ENCODE results near the gene GPR17. TPM values are rescaled to one million over a fixed set of nuclear protein-coding genes. Genes with fewer than 3 reads are reported as not detected.
A peak's percentile ranks its signal among the peaks of the same experiment; 100 is the strongest.

Gene GPR17
- total RNA-seq, 1 experiment from 2014 or later, result not detected

DNA sequence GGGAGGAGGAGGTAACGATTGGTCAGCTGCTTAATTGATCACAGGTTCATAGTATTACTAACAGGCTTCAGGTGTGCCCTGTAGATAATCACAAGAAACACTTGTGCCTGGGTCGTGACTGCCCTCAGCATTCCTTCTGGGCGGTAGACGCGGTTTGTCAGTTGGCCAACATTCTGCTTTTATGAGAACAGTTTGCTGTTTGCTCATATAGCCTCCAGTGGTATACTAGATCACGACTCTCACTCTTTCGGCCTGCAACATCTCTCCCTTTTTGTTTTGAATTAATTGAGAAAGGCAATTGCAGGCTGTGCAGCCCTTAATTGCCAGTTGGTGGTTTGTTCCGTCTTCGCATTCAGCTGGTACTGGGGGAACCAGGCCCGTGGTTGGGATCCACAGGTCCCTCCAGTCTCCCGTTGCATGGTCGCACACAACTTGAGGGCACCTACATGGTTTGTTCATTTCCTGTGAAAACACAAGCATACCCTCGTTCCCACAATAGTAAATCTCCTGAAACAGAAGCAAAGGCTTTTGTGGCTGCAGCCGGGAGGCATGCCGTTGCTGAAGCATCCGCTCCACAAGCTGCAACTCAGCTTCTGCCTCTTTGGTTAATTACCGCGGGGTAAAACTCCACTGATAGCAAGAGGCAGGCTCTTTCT, 30.3 kb upstream of the GPR17 start:
- peak; percentile 38; the same call in 1 of the 2 replicates for ATAC-seq
- ChIA-PET POLR2A (interaction anchor here (0.6 kb wide), 1 partner anchor 48 kb away, joined by 3 read pairs; no protein-coding TSS in a partner anchor), CTCF (interaction anchor here (0.5 to 0.6 kb wide), 2 partner anchors 19 to 200 kb away, joined by 3 read pairs; no protein-coding TSS in a partner anchor)
- no peaks in the 10 kb centered on the region for H3K4me1 ChIP-seq (ENCODE audit: control insufficient read depth, insufficient read depth, low read length)
- H3K27me3 ChIP-seq (ENCODE audit: control insufficient read depth, insufficient read depth, low read length), result no peaks in the 10 kb centered on the region
- no peak overlapping the region for H3K4me3 ChIP-seq (ENCODE audit: low read depth in 2 of 2, low read length in 2 of 2)
- no TSS peak for BruUV-seq (replicated peaks)
- DNase-seq (ENCODE audit: low read depth, low spot score), result no peak
- intact Hi-C loops (cut with micrococcal nuclease; ENCODE audit: unreplicated experiment) (no loop called here), in situ Hi-C loops (cut with HindIII; ENCODE audit: low pct_unique_long_range_greater_than_20kb, low sequenced_read_pairs) (no loop called here)
- TF ChIP-seq POLR2AphosphoS5 (IDR thresholded peaks at IDR 0.05; ENCODE audit: low read depth, low read length) (no peak), SIN3A (IDR thresholded peaks at IDR 0.05; ENCODE audit: borderline replicate concordance, insufficient read depth, low read depth, low read length) (no peak)
- no peaks in the 10 kb centered on the region for H3K36me3 ChIP-seq (ENCODE audit: control insufficient read depth, insufficient read depth, low read length)
- no peak overlapping the region for H3K27ac ChIP-seq (ENCODE audit: low read length)
- peaks cover 11% of the 10 kb centered on the region; the same call in 1 of the 2 replicates for H3K9me3 ChIP-seq (ENCODE audit: control insufficient read depth, insufficient read depth, low read depth, low read length)

DNA sequence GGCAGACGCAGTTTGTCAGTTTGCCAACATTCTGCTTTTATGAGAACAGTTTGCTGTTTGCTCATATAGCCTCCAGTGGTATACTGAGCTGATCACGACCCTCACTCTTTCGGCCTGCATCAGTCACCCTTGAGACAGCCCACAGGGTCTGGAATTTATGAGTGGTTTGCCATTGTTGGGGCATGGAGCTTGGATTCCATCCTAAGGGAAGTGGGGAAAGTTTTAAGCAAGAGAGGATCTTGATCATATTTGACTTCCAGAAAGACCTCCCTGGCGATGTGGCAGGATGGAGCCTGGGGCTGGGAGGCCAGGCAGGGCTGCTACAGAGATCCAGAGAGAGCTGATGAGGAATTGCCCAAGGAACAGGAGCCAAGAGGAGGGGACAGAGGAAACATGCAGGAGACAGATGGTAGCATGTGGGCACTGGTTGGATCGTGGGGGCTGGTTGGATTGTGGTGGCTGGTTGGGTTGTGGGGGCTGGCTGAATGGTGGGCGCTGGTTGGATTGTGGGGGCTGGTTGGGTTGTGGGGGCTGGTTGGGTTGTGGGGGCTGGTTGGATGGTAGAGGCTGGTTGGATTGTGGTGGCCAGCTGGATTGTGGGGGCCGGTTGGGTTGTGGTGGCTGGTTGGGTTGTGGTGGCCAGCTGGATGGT, 27.3 kb upstream of the GPR17 start:
- POLR2A ChIA-PET, result interaction anchor here (0.8 kb wide), 1 partner anchor 54 kb away, joined by 5 read pairs; no protein-coding TSS in a partner anchor
- BruUV-seq (replicated peaks), result no TSS peak
- in situ Hi-C loops (cut with HindIII; ENCODE audit: low pct_unique_long_range_greater_than_20kb, low sequenced_read_pairs), result no loop called here
- intact Hi-C loops (cut with micrococcal nuclease; ENCODE audit: unreplicated experiment), result no loop called here
- no peaks in the 10 kb centered on the region for H3K36me3 ChIP-seq (ENCODE audit: control insufficient read depth, insufficient read depth, low read length)
- H3K9me3 ChIP-seq (ENCODE audit: control insufficient read depth, insufficient read depth, low read depth, low read length), result peaks cover 2% of the 10 kb centered on the region; the same call in 1 of the 2 replicates
- CTCF ChIA-PET, result no interaction called here
- no peaks in the 10 kb centered on the region for H3K27me3 ChIP-seq (ENCODE audit: control insufficient read depth, insufficient read depth, low read length)
- no peak overlapping the region for H3K27ac ChIP-seq (ENCODE audit: low read length)
- H3K4me3 ChIP-seq (ENCODE audit: low read depth in 2 of 2, low read length in 2 of 2), result no peak overlapping the region
- H3K4me1 ChIP-seq (ENCODE audit: control insufficient read depth, insufficient read depth, low read length), result no peaks in the 10 kb centered on the region
- ATAC-seq (no peak), DNase-seq (ENCODE audit: low read depth, low spot score) (no peak)
- TF ChIP-seq POLR2AphosphoS5 (IDR thresholded peaks at IDR 0.05; ENCODE audit: low read depth, low read length), result no peak
- TF ChIP-seq, protein P1, sequence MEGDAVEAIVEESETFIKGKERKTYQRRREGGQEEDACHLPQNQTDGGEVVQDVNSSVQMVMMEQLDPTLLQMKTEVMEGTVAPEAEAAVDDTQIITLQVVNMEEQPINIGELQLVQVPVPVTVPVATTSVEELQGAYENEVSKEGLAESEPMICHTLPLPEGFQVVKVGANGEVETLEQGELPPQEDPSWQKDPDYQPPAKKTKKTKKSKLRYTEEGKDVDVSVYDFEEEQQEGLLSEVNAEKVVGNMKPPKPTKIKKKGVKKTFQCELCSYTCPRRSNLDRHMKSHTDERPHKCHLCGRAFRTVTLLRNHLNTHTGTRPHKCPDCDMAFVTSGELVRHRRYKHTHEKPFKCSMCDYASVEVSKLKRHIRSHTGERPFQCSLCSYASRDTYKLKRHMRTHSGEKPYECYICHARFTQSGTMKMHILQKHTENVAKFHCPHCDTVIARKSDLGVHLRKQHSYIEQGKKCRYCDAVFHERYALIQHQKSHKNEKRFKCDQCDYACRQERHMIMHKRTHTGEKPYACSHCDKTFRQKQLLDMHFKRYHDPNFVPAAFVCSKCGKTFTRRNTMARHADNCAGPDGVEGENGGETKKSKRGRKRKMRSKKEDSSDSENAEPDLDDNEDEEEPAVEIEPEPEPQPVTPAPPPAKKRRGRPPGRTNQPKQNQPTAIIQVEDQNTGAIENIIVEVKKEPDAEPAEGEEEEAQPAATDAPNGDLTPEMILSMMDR (IDR thresholded peaks at IDR 0.05), result no peak
- no peak for TF ChIP-seq TCF7L2 (IDR thresholded peaks at IDR 0.05; ENCODE audit: low read depth, low read length)
- TF ChIP-seq, protein P2, sequence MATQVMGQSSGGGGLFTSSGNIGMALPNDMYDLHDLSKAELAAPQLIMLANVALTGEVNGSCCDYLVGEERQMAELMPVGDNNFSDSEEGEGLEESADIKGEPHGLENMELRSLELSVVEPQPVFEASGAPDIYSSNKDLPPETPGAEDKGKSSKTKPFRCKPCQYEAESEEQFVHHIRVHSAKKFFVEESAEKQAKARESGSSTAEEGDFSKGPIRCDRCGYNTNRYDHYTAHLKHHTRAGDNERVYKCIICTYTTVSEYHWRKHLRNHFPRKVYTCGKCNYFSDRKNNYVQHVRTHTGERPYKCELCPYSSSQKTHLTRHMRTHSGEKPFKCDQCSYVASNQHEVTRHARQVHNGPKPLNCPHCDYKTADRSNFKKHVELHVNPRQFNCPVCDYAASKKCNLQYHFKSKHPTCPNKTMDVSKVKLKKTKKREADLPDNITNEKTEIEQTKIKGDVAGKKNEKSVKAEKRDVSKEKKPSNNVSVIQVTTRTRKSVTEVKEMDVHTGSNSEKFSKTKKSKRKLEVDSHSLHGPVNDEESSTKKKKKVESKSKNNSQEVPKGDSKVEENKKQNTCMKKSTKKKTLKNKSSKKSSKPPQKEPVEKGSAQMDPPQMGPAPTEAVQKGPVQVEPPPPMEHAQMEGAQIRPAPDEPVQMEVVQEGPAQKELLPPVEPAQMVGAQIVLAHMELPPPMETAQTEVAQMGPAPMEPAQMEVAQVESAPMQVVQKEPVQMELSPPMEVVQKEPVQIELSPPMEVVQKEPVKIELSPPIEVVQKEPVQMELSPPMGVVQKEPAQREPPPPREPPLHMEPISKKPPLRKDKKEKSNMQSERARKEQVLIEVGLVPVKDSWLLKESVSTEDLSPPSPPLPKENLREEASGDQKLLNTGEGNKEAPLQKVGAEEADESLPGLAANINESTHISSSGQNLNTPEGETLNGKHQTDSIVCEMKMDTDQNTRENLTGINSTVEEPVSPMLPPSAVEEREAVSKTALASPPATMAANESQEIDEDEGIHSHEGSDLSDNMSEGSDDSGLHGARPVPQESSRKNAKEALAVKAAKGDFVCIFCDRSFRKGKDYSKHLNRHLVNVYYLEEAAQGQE (IDR thresholded peaks at IDR 0.05; ENCODE audit: insufficient read depth in 1 of 2, low read depth in 2 of 2, low read length in 1 of 2), result no peak
- no peak for TF ChIP-seq SIN3A (IDR thresholded peaks at IDR 0.05; ENCODE audit: borderline replicate concordance, insufficient read depth, low read depth, low read length)
